ENCODE results near the gene TXNDC11. TPM values are rescaled to one million over a fixed set of nuclear protein-coding genes. Genes with fewer than 3 reads are reported as not detected.

The TXNDC11 gene
- total and polyA plus RNA-seq, 3 experiments from 2014 or later, result 32.8 to 57.8 (median 38.8) TPM

- DNase-seq, result no peak
- Histone ChIP-seq H3K27ac (ENCODE audit: low read depth, low read length) (no peak overlapping the region), H3K4me3 (ENCODE audit: low read length) (no peak overlapping the region), H3K4me1 (ENCODE audit: insufficient read depth, low read length) (no peaks in the 10 kb centered on the region), H3K36me3 (ENCODE audit: insufficient read depth, low read length) (peaks cover 25% of the 10 kb centered on the region), H3K9me3 (ENCODE audit: low read length) (no peaks in the 10 kb centered on the region), H3K27me3 (ENCODE audit: insufficient read depth, low read length, poor library complexity, severe bottlenecking) (no peaks in the 10 kb centered on the region)
- Mint-ChIP-seq H3K27ac (peak overlapping the region in 1 of 8 donors; percentile 24), H3K27me3 (peaks cover 0 to 2% of the 10 kb centered on the region in 2 donors), H3K9me3 (no peaks in the 10 kb centered on the region), H3K4me1 (peaks cover 15 to 33% (median 26%) of the 10 kb centered on the region in 3 donors), H3K36me3 (peaks cover 12 to 70% (median 14%) of the 10 kb centered on the region in 3 donors), H3K4me3 (no peak overlapping the region)
- ChIA-PET POLR2A (no interaction called here), CTCF (interaction anchor here (0.7 to 1.4 kb wide), 3 partner anchors 188 to 312 kb away, joined by 3 to 5 read pairs (median 4); no protein-coding TSS in a partner anchor)
Observed at GRCh38 chr16:11719171-11719570, 23.5 kb downstream of the TXNDC11 start.

- peaks cover 11 to 29% (median 25%) of the 10 kb centered on the region in 3 donors for H3K4me1 Mint-ChIP-seq
- peaks cover 0 to 2% of the 10 kb centered on the region in 2 donors for H3K27me3 Mint-ChIP-seq
- no peak overlapping the region for H3K4me3 Mint-ChIP-seq
- DNase-seq, result no peak
- no peaks in the 10 kb centered on the region for H3K9me3 Mint-ChIP-seq
- Histone ChIP-seq H3K27ac (ENCODE audit: low read depth, low read length) (no peak overlapping the region), H3K4me1 (ENCODE audit: insufficient read depth, low read length) (no peaks in the 10 kb centered on the region), H3K27me3 (ENCODE audit: insufficient read depth, low read length, poor library complexity, severe bottlenecking) (no peaks in the 10 kb centered on the region), H3K9me3 (ENCODE audit: low read length) (no peaks in the 10 kb centered on the region), H3K4me3 (ENCODE audit: low read length) (no peak overlapping the region), H3K36me3 (ENCODE audit: insufficient read depth, low read length) (peaks cover 32% of the 10 kb centered on the region)
- POLR2A ChIA-PET, result no interaction called here
- peak overlapping the region in 4 of 8 donors; percentile 35 to 66 (median 58) for H3K27ac Mint-ChIP-seq
- CTCF ChIA-PET, result interaction anchor here (1.2 kb wide), 1 partner anchor 321 kb away, joined by 4 read pairs; no protein-coding TSS in a partner anchor
- peaks cover 12 to 71% (median 14%) of the 10 kb centered on the region in 3 donors for H3K36me3 Mint-ChIP-seq
Observed at GRCh38 chr16:11717811-11718210, 24.8 kb downstream of the TXNDC11 start.

DNA sequence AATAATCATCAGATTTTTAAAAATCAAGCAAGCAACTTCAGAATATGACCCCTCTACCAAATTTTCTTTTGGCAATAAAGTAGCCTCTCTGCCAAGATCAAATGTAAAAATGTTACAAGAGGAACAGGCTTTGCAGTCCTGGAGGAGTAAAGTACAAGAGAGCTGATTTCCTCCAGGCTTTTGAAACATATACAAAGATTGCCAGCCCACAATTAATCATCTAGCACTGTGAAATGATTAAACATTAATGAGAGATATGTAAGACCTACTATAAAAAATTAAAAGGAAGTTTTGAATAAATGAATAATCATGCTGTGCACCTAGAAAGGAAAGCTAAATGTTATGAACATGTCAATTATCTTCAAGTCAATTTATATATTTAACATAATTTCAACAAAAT, 26.3 kb downstream of the TXNDC11 start:
- Mint-ChIP-seq H3K4me3 (no peak overlapping the region), H3K36me3 (peaks cover 6 to 69% (median 16%) of the 10 kb centered on the region in 3 donors), H3K27me3 (peaks cover 0 to 2% of the 10 kb centered on the region in 2 donors), H3K9me3 (no peaks in the 10 kb centered on the region), H3K27ac (peak overlapping the region in 3 of 8 donors; percentile 20 to 38 (median 34)), H3K4me1 (peaks cover 11 to 31% (median 29%) of the 10 kb centered on the region in 3 donors)
- H3K27ac ChIP-seq (ENCODE audit: low read depth, low read length), result no peak overlapping the region
- CTCF ChIA-PET, result interaction anchor here (1.1 to 2.9 kb wide), 4 partner anchors 26 to 320 kb away, joined by 3 to 26 read pairs (median 4); partner anchors contain the start of gene TXNDC11
- no peaks in the 10 kb centered on the region for H3K27me3 ChIP-seq (ENCODE audit: insufficient read depth, low read length, poor library complexity, severe bottlenecking)
- no peaks in the 10 kb centered on the region for H3K9me3 ChIP-seq (ENCODE audit: low read length)
- no peaks in the 10 kb centered on the region for H3K4me1 ChIP-seq (ENCODE audit: insufficient read depth, low read length)
- no peak overlapping the region for H3K4me3 ChIP-seq (ENCODE audit: low read length)
- H3K36me3 ChIP-seq (ENCODE audit: insufficient read depth, low read length), result peaks cover 26% of the 10 kb centered on the region
- POLR2A ChIA-PET, result no interaction called here
- DNase-seq, result no peak

DNA sequence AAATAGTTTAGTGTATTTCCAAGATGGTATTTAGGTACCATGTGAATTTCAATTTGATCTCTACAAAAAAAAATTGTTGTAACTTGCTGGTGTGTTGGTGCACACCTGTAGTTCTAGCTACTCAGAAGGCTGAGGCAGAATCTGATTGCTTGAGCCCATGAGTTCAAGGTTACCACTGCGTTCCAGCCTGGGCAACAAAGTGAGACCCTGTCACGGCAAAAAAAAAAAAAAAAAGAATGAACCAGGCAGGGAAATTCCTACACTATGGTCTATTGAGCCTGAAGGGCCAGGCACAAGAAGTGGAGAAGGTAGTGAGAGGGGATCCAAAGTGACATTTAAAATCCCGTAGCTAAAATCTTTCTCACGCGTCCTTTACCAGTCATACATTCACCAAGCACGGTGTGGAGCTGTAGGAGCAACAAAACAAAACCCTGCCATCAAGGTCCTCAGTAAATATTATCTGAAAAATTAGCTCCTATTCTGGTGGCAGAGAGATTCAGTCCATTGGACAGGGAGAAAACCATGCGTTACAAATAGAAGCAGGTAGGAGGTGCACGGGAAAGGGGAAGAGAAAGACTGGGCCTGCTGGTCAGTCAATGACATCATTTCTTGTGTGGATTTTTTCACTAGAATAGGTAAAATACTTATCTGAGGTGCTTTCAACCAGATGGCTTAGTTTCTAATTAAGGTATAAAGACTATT, 27.3 kb downstream of the TXNDC11 start:
- H3K4me3 ChIP-seq (ENCODE audit: low read length), result no peak overlapping the region
- no peak overlapping the region for H3K27ac ChIP-seq (ENCODE audit: low read depth, low read length)
- H3K36me3 ChIP-seq (ENCODE audit: insufficient read depth, low read length), result peaks cover 33% of the 10 kb centered on the region
- Mint-ChIP-seq H3K4me3 (no peak overlapping the region), H3K9me3 (no peaks in the 10 kb centered on the region), H3K4me1 (peaks cover 11 to 31% (median 29%) of the 10 kb centered on the region in 3 donors), H3K27me3 (peaks cover 0 to 2% of the 10 kb centered on the region in 2 donors), H3K36me3 (peaks cover 6 to 72% (median 16%) of the 10 kb centered on the region in 3 donors), H3K27ac (peak overlapping the region in 2 of 8 donors; percentile 4 to 84)
- H3K4me1 ChIP-seq (ENCODE audit: insufficient read depth, low read length), result no peaks in the 10 kb centered on the region
- no peaks in the 10 kb centered on the region for H3K27me3 ChIP-seq (ENCODE audit: insufficient read depth, low read length, poor library complexity, severe bottlenecking)
- H3K9me3 ChIP-seq (ENCODE audit: low read length), result no peaks in the 10 kb centered on the region
- CTCF ChIA-PET, result interaction anchor here (0.9 to 3.1 kb wide), 25 partner anchors 10 to 353 kb away, joined by 3 to 46 read pairs (median 5); partner anchors contain the start of genes TXNDC11 and ZC3H7A
- POLR2A ChIA-PET, result interaction anchor here (0.5 kb wide), 1 partner anchor 126 kb away, joined by 4 read pairs; no protein-coding TSS in a partner anchor
- no peak for DNase-seq

- Histone ChIP-seq H3K4me1 (ENCODE audit: insufficient read depth, low read length) (no peaks in the 10 kb centered on the region), H3K9me3 (ENCODE audit: low read length) (no peaks in the 10 kb centered on the region), H3K4me3 (ENCODE audit: low read length) (no peak overlapping the region), H3K27ac (ENCODE audit: low read depth, low read length) (no peak overlapping the region), H3K36me3 (ENCODE audit: insufficient read depth, low read length) (peaks cover 30% of the 10 kb centered on the region), H3K27me3 (ENCODE audit: insufficient read depth, low read length, poor library complexity, severe bottlenecking) (no peaks in the 10 kb centered on the region)
- Mint-ChIP-seq H3K9me3 (no peaks in the 10 kb centered on the region), H3K27me3 (no peaks in the 10 kb centered on the region), H3K4me1 (peaks cover 2 to 18% (median 10%) of the 10 kb centered on the region in 3 donors), H3K4me3 (no peak overlapping the region), H3K27ac (peak overlapping the region in 4 of 8 donors; percentile 3 to 86 (median 53)), H3K36me3 (peaks cover 0 to 77% (median 13%) of the 10 kb centered on the region in 3 donors)
- DNase-seq, result no peak
- ChIA-PET CTCF (interaction anchor here (1.2 to 3.3 kb wide), 5 partner anchors 14 to 316 kb away, joined by 4 to 16 read pairs (median 6); no protein-coding TSS in a partner anchor), POLR2A (no interaction called here)
Observed at GRCh38 chr16:11712122-11712521, 30.5 kb downstream of the TXNDC11 start.

DNA sequence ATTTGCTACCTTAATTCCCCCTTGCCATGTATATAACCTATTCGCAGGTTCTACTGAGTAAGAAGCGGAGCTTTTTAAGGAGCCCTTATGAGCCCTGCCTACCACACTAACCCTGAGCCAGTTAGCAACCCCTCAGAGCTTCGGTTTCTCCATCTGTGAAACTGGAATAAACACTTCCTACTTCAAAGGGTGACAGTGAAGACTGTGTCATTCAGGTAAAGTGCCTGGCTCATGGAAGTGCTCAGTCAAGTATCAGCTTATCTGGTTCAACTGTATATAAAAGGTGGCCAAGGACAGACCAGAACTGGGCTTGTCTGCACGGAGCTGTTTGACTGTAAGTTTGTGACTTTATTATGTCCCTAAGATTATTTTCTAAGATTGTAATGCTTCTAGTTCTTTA, 31.0 kb downstream of the TXNDC11 start:
- Histone ChIP-seq H3K27me3 (ENCODE audit: insufficient read depth, low read length, poor library complexity, severe bottlenecking) (no peaks in the 10 kb centered on the region), H3K36me3 (ENCODE audit: insufficient read depth, low read length) (peaks cover 30% of the 10 kb centered on the region), H3K27ac (ENCODE audit: low read depth, low read length) (no peak overlapping the region), H3K4me3 (ENCODE audit: low read length) (no peak overlapping the region), H3K4me1 (ENCODE audit: insufficient read depth, low read length) (no peaks in the 10 kb centered on the region), H3K9me3 (ENCODE audit: low read length) (no peaks in the 10 kb centered on the region)
- CTCF ChIA-PET, result interaction anchor here (1.0 to 3.3 kb wide), 6 partner anchors 10 to 315 kb away, joined by 3 to 16 read pairs (median 5); no protein-coding TSS in a partner anchor
- POLR2A ChIA-PET, result interaction anchor here (0.6 kb wide), 1 partner anchor 157 kb away, joined by 5 read pairs; no protein-coding TSS in a partner anchor
- Mint-ChIP-seq H3K27ac (peak overlapping the region in 2 of 8 donors; percentile 32 to 46), H3K36me3 (peaks cover 0 to 76% (median 13%) of the 10 kb centered on the region in 3 donors), H3K4me3 (no peak overlapping the region), H3K27me3 (no peaks in the 10 kb centered on the region), H3K4me1 (peaks cover 2 to 19% (median 10%) of the 10 kb centered on the region in 3 donors), H3K9me3 (no peaks in the 10 kb centered on the region)
- DNase-seq, result no peak

- no peak overlapping the region for H3K4me3 ChIP-seq (ENCODE audit: low read length)
- H3K4me1 ChIP-seq (ENCODE audit: insufficient read depth, low read length), result no peaks in the 10 kb centered on the region
- POLR2A ChIA-PET, result no interaction called here
- Mint-ChIP-seq H3K36me3 (peaks cover 0 to 73% (median 7%) of the 10 kb centered on the region in 3 donors), H3K27ac (peak overlapping the region in 1 of 8 donors; percentile 54), H3K4me3 (no peak overlapping the region), H3K9me3 (no peaks in the 10 kb centered on the region), H3K4me1 (peaks cover 6 to 28% (median 23%) of the 10 kb centered on the region in 3 donors), H3K27me3 (no peaks in the 10 kb centered on the region)
- no peak for DNase-seq
- CTCF ChIA-PET, result interaction anchor here (0.5 to 1.3 kb wide), 3 partner anchors 9 to 176 kb away, joined by 3 to 8 read pairs (median 3); no protein-coding TSS in a partner anchor
- peaks cover 23% of the 10 kb centered on the region for H3K36me3 ChIP-seq (ENCODE audit: insufficient read depth, low read length)
- H3K27ac ChIP-seq (ENCODE audit: low read depth, low read length), result no peak overlapping the region
- H3K9me3 ChIP-seq (ENCODE audit: low read length), result no peaks in the 10 kb centered on the region
- no peaks in the 10 kb centered on the region for H3K27me3 ChIP-seq (ENCODE audit: insufficient read depth, low read length, poor library complexity, severe bottlenecking)
Observed at GRCh38 chr16:11708421-11708820, 34.2 kb downstream of the TXNDC11 start.
